ENCODE measurements around the gene FLRT1.

DNA sequence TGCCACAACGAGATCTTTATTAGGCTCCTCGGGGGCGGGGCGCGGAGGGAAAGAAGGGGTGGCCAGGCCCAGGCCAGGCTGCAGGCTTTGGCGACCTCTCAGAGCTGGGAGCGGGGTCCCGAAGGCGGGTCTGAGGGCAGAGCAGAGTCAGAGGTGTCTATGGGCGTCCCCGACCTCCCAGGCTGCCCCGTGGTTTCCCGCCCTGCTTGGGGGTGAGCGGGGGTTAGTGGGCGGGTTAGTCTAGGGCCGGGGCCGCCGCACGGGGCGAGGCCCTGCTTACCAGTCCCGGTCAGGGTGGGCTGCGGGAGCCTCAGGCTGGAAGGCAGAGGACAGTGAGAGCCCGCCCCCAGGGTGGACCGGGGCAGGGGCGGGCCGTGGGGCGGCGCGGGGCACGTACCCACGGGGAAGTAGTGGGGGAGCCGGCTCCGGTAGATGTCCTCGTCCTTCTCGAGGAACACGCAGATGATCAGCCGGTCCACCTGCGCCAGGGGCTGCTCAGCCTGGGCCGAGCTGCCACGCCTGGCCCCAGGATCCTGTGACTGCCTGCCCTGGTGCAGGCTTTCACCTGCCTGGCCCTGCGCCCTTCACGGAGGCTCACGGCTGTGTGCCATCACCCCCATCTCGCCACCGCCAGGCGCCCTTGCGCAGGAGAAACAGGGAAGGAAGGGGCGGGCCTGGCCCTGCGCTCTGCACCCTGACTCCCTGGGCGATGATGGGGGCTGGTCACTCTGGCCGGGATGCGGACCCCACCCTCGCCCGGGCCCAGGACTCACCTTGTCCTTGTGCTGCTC, 37.0 kb upstream of the FLRT1 start:
- TF ChIP-seq, protein P1, sequence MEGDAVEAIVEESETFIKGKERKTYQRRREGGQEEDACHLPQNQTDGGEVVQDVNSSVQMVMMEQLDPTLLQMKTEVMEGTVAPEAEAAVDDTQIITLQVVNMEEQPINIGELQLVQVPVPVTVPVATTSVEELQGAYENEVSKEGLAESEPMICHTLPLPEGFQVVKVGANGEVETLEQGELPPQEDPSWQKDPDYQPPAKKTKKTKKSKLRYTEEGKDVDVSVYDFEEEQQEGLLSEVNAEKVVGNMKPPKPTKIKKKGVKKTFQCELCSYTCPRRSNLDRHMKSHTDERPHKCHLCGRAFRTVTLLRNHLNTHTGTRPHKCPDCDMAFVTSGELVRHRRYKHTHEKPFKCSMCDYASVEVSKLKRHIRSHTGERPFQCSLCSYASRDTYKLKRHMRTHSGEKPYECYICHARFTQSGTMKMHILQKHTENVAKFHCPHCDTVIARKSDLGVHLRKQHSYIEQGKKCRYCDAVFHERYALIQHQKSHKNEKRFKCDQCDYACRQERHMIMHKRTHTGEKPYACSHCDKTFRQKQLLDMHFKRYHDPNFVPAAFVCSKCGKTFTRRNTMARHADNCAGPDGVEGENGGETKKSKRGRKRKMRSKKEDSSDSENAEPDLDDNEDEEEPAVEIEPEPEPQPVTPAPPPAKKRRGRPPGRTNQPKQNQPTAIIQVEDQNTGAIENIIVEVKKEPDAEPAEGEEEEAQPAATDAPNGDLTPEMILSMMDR (IDR thresholded peaks at IDR 0.05): no peak
- no peak for TF ChIP-seq POLR2A (IDR thresholded peaks at IDR 0.05)
- no peak for TF ChIP-seq POLR2AphosphoS5 (IDR thresholded peaks at IDR 0.05)
- TF ChIP-seq EP300 (IDR thresholded peaks at IDR 0.05; ENCODE audit: low read depth): no peak
